NB4 (cell line): ENCODE measurements around the gene MOB1B.

Source experiments
- CTCF ChIP-seq: IDR thresholded peaks from one replicate; pipeline ENCODE4 v1.5.1; 2012; ENCODE audit warnings: low read depth, low read length
- MAX ChIP-seq: IDR thresholded peaks from 2 replicates; pipeline ENCODE4 v1.6.1; 2011; ENCODE audit warnings: low read depth, low read length
- POLR2A ChIP-seq: IDR thresholded peaks from 2 replicates; pipeline ENCODE4 v1.6.1; 2011; ENCODE audit warnings: mild to moderate bottlenecking; ENCODE audit not compliant: insufficient read length; ENCODE audit errors: extremely low read depth

GRCh38 chr4:71020611-71021010, 118.4 kb downstream of the MOB1B start:
- TF ChIP-seq CTCF (no peak), POLR2A (no peak), MAX (no peak)
